HG03175 (cell line): ENCODE results near the gene PDE6D.
A peak's percentile ranks its signal among the peaks of the same experiment; 100 is the strongest.
"Not testable (repeated sequence)": the region's sequence is repeated elsewhere in the genome, so short reads cannot be mapped to it uniquely, and the experiment has no call there.

Experiments
- ATAC-seq: cut with Tn5 transposase; IDR thresholded peaks from one replicate; pipeline ENCODE4 v1.9.1; 2021; ENCODE audit warnings: mild to moderate bottlenecking, moderate library complexity; ENCODE audit not compliant: unreplicated experiment

PDE6D gene

GRCh38 chr2:231720987-231721966, 59.8 kb downstream of the PDE6D start:
- ATAC-seq, result peak; percentile 61

- peak; percentile 7 for ATAC-seq
Measured at GRCh38 chr2:231720292-231720986, 60.6 kb downstream of the PDE6D start.

- no peak for ATAC-seq
Measured at GRCh38 chr2:231718799-231719198, 62.3 kb downstream of the PDE6D start.

- peak; percentile 50 for ATAC-seq
Measured at GRCh38 chr2:231717281-231718171, 63.6 kb downstream of the PDE6D start.

GRCh38 chr2:231716666-231717280, 64.3 kb downstream of the PDE6D start:
- ATAC-seq, result no peak

- ATAC-seq, result no peak
Measured at GRCh38 chr2:231715988-231716616, 65.0 kb downstream of the PDE6D start.

GRCh38 chr2:231715499-231715837, 65.6 kb downstream of the PDE6D start:
- no peak for ATAC-seq

GRCh38 chr2:231714639-231715498, 66.2 kb downstream of the PDE6D start:
- ATAC-seq, result no peak

- peak; percentile 29 for ATAC-seq
Measured at GRCh38 chr2:231713730-231714638, 67.1 kb downstream of the PDE6D start.

GRCh38 chr2:231713406-231713729, 67.7 kb downstream of the PDE6D start:
- ATAC-seq, result not testable (repeated sequence)

- not testable (repeated sequence) for ATAC-seq
Measured at GRCh38 chr2:231712451-231713021, 68.5 kb downstream of the PDE6D start.

GRCh38 chr2:231711677-231712450, 69.2 kb downstream of the PDE6D start:
- no peak for ATAC-seq

- no peak for ATAC-seq
Measured at GRCh38 chr2:231710799-231711676, 70.0 kb downstream of the PDE6D start.

GRCh38 chr2:231709981-231710798, 70.9 kb downstream of the PDE6D start:
- peak; percentile 16 for ATAC-seq

GRCh38 chr2:231709636-231709980, 71.5 kb downstream of the PDE6D start:
- ATAC-seq, result no peak
